GM12801 (cell line): Measurements from ENCODE around the gene DCD.

Source experiments
- CTCF ChIP-seq: IDR thresholded peaks from one replicate; pipeline ENCODE4 v1.5.1; 2011; ENCODE audit warnings: control low read depth; ENCODE audit not compliant: insufficient read length; ENCODE audit errors: extremely low read depth

DCD gene

GRCh38 chr12:54604436-54604835 lies 43.7 kb downstream of the DCD start:
- no peak for TF ChIP-seq CTCF

GRCh38 chr12:54603872-54604271 lies 44.3 kb downstream of the DCD start:
- no peak for TF ChIP-seq CTCF

GRCh38 chr12:54603173-54603814 lies 44.9 kb downstream of the DCD start:
- TF ChIP-seq CTCF: no peak

GRCh38 chr12:54602661-54603060 lies 45.5 kb downstream of the DCD start:
- TF ChIP-seq CTCF: no peak

- no peak for TF ChIP-seq CTCF
Measured at GRCh38 chr12:54601841-54602240, 46.3 kb downstream of the DCD start.

GRCh38 chr12:54598970-54599369 lies 49.2 kb downstream of the DCD start:
- no peak for TF ChIP-seq CTCF

- no peak for TF ChIP-seq CTCF
Measured at GRCh38 chr12:54596526-54596946, 51.6 kb downstream of the DCD start.
